ENCODE results near the gene MYO10.
"Not testable (repeated sequence)": the region's sequence is repeated elsewhere in the genome, so short reads cannot be mapped to it uniquely, and the experiment has no call there.

The MYO10 gene

GRCh38 chr5:16936150-16936988 lies at the start of gene MYO10:
MYO10 (minus strand) TSS chr5:16936288; CDS start chr5:16935808, 480 bp downstream.
- DNase-seq (ENCODE audit: low spot score), result peak; percentile 95

- not testable (repeated sequence) for DNase-seq (ENCODE audit: low spot score)
These were observed 49.2 kb upstream of the MYO10 start for GRCh38 chr5:16985304-16985703.

- DNase-seq (ENCODE audit: low spot score), result no peak
These were observed 47.9 kb upstream of the MYO10 start for GRCh38 chr5:16983972-16984371.

- DNase-seq (ENCODE audit: low spot score), result no peak
These were observed 47.0 kb upstream of the MYO10 start for GRCh38 chr5:16983022-16983639.

- DNase-seq (ENCODE audit: low spot score), result no peak
These were observed 45.6 kb upstream of the MYO10 start for GRCh38 chr5:16981700-16982099.

- DNase-seq (ENCODE audit: low spot score), result no peak
These were observed 44.9 kb upstream of the MYO10 start for GRCh38 chr5:16980983-16981382.

- no peak for DNase-seq (ENCODE audit: low spot score)
These were observed 42.2 kb upstream of the MYO10 start for GRCh38 chr5:16978296-16978695.

- no peak for DNase-seq (ENCODE audit: low spot score)
These were observed 40.5 kb upstream of the MYO10 start for GRCh38 chr5:16976625-16977008.

GRCh38 chr5:16975950-16976624 lies 40.0 kb upstream of the MYO10 start:
- no peak for DNase-seq (ENCODE audit: low spot score)

- no peak for DNase-seq (ENCODE audit: low spot score)
These were observed 38.9 kb upstream of the MYO10 start for GRCh38 chr5:16974981-16975380.

GRCh38 chr5:16970826-16971225 lies 34.7 kb upstream of the MYO10 start:
- DNase-seq (ENCODE audit: low spot score), result no peak

- DNase-seq (ENCODE audit: low spot score), result no peak
These were observed 34.2 kb upstream of the MYO10 start for GRCh38 chr5:16970260-16970659.

- DNase-seq (ENCODE audit: low spot score), result peak; percentile 29
These were observed 29.5 kb upstream of the MYO10 start for GRCh38 chr5:16965581-16965980.

GRCh38 chr5:16963821-16964220 lies 27.7 kb upstream of the MYO10 start:
- DNase-seq (ENCODE audit: low spot score), result no peak

GRCh38 chr5:16961131-16961530 lies 25.0 kb upstream of the MYO10 start:
- DNase-seq (ENCODE audit: low spot score), result no peak

GRCh38 chr5:16957304-16958196 lies 21.5 kb upstream of the MYO10 start:
- DNase-seq (ENCODE audit: low spot score), result peak; percentile 66

GRCh38 chr5:16953729-16954128 lies 17.6 kb upstream of the MYO10 start:
- DNase-seq (ENCODE audit: low spot score), result no peak

- no peak for DNase-seq (ENCODE audit: low spot score)
These were observed 17.0 kb upstream of the MYO10 start for GRCh38 chr5:16952968-16953671.

- DNase-seq (ENCODE audit: low spot score), result no peak
These were observed 10.6 kb upstream of the MYO10 start for GRCh38 chr5:16946725-16947124.

GRCh38 chr5:16944816-16945562 lies 8.9 kb upstream of the MYO10 start:
- no peak for DNase-seq (ENCODE audit: low spot score)
